Keratinocyte (primary cell): Measurements from ENCODE around the gene CCDC69. TPM values are rescaled to one million over a fixed set of nuclear protein-coding genes. Genes with fewer than 3 reads are reported as not detected.
A peak's percentile ranks its signal among the peaks of the same experiment; 100 is the strongest.

Experiments used
- DNase-seq: peaks from one replicate; pipeline ENCODE4 v3.0.0-alpha.2; 2011; ENCODE audit warnings: low read depth, missing footprints, low spot score
- FAIRE-seq: peaks from 2 replicates; lab custom pipeline; 2011; peaks lifted over from hg19 to GRCh38; lab: Jason Lieb, UNC
- H2AFZ ChIP-seq: 2 replicates; pipeline ENCODE4 v1.6.0; 2012; ENCODE audit warnings: low read length, control low read depth, inconsistent platforms; ENCODE audit not compliant: control insufficient read depth
- H3K27ac ChIP-seq: 2 replicates; pipeline ENCODE4 v1.5.1; 2011; ENCODE audit warnings: low read length; ENCODE audit not compliant: control insufficient read depth, insufficient read depth
- H3K27me3 ChIP-seq: 3 replicates; pipeline ENCODE4 v1.6.0; 2011; ENCODE audit warnings: low read length; ENCODE audit not compliant: control insufficient read depth, insufficient read depth; ENCODE audit errors: extremely low read depth
- H3K36me3 ChIP-seq, 2 experiments: 2 replicates in 1 of 2; 3 replicates in 1 of 2; pipeline ENCODE4 v1.5.1; 2011; ENCODE audit warnings: low read length in 2 of 2, mild to moderate bottlenecking in 1 of 2; ENCODE audit not compliant: control insufficient read depth in 2 of 2, insufficient read depth in 2 of 2; ENCODE audit errors: extremely low read depth in 1 of 2
- H3K4me1 ChIP-seq: 3 replicates; pipeline ENCODE4 v1.5.1; 2011; ENCODE audit warnings: low read length; ENCODE audit not compliant: control insufficient read depth, insufficient read depth; ENCODE audit errors: extremely low read depth
- H3K4me2 ChIP-seq: 3 replicates; pipeline ENCODE4 v1.6.0; 2011; ENCODE audit warnings: low read depth, low read length; ENCODE audit not compliant: control insufficient read depth, insufficient read depth; ENCODE audit errors: extremely low read depth
- H3K4me3 ChIP-seq, 3 experiments: fragments of 200-600 bp in 1 of 3; sonication (generic) in 1 of 3; 2 replicates in 2 of 3; 3 replicates in 1 of 3; pipeline ENCODE4 v1.5.1; 2011 to 2016; ENCODE audit warnings: low read length in 3 of 3, mild to moderate bottlenecking in 3 of 3, control low read depth in 2 of 3, inconsistent platforms in 1 of 3, low read depth in 1 of 3, mixed read lengths in 1 of 3, mixed run types in 1 of 3, moderate library complexity in 1 of 3; ENCODE audit not compliant: control insufficient read depth in 2 of 3, insufficient read depth in 2 of 3; ENCODE audit errors: extremely low read depth in 1 of 3
- H3K79me2 ChIP-seq: 2 replicates; pipeline ENCODE4 v1.6.0; 2012; ENCODE audit warnings: low read length; ENCODE audit not compliant: control insufficient read depth, insufficient read depth
- H3K9ac ChIP-seq: 3 replicates; pipeline ENCODE4 v1.6.0; 2011; ENCODE audit warnings: low read length; ENCODE audit not compliant: control insufficient read depth, insufficient read depth; ENCODE audit errors: extremely low read depth
- H3K9me1 ChIP-seq: 3 replicates; pipeline ENCODE4 v1.6.0; 2011; ENCODE audit warnings: low read length; ENCODE audit not compliant: control insufficient read depth, insufficient read depth; ENCODE audit errors: extremely low read depth
- H3K9me3 ChIP-seq: 2 replicates; pipeline ENCODE4 v1.5.1; 2012; ENCODE audit warnings: low read depth, low read length; ENCODE audit not compliant: control insufficient read depth
- H4K20me1 ChIP-seq: 3 replicates; pipeline ENCODE4 v1.6.0; 2011; ENCODE audit warnings: low read length; ENCODE audit not compliant: control insufficient read depth, insufficient read depth; ENCODE audit errors: extremely low read depth
- EZH2 ChIP-seq: IDR thresholded peaks from one replicate; pipeline ENCODE4 v1.6.1; 2012; ENCODE audit warnings: inconsistent platforms, mild to moderate bottlenecking, low read length, moderate library complexity
- dilution Hi-C: fragments of 300-500 bp; cut with MboI; formaldehyde crosslinking; loops from one replicate; pipeline ENCODE4 v1.7.0; 2020; ENCODE audit warnings: low sequenced_read_pairs; ENCODE audit not compliant: extremely low pct_ligation_motif_present
- polyA plus RNA-seq, 5 experiments: library from polyadenylated mRNA; depleted of rRNA in 3 of 5; stranded (reverse) in 3 of 5; stranded (forward) in 1 of 5; unstranded in 1 of 5; fragments of >200 nt; gene quantifications; 1 replicate in 1 of 5; 2 replicates in 3 of 5; 3 replicates in 1 of 5; pipeline versions ENCODE4 v1.2.1 to v1.2.3, GENCODE V29; 2011 to 2012; ENCODE audit warnings: missing spikeins in 2 of 5, low read depth in 1 of 5, low replicate concordance in 1 of 5
- TF ChIP-seq, protein P1 (sequence below), 3 experiments: IDR thresholded peaks in 1 of 3; conservative IDR thresholded peaks in 1 of 3; optimal IDR thresholded peaks in 1 of 3; 2 replicates in 2 of 3; 3 replicates in 1 of 3; pipeline versions ENCODE3 to v1.5.1; 2011; ENCODE audit warnings: low read length in 3 of 3, mild to moderate bottlenecking in 3 of 3, moderate library complexity in 2 of 3, control low read depth in 1 of 3, inconsistent platforms in 1 of 3; ENCODE audit not compliant: insufficient read depth in 2 of 3; ENCODE audit errors: extremely low read depth in 1 of 3

CCDC69 gene
- polyA plus RNA-seq, 1 donor (not counting 4 experiments of a cell fraction or from before 2014, with no cell fraction given), result 4.1 TPM

DNA sequence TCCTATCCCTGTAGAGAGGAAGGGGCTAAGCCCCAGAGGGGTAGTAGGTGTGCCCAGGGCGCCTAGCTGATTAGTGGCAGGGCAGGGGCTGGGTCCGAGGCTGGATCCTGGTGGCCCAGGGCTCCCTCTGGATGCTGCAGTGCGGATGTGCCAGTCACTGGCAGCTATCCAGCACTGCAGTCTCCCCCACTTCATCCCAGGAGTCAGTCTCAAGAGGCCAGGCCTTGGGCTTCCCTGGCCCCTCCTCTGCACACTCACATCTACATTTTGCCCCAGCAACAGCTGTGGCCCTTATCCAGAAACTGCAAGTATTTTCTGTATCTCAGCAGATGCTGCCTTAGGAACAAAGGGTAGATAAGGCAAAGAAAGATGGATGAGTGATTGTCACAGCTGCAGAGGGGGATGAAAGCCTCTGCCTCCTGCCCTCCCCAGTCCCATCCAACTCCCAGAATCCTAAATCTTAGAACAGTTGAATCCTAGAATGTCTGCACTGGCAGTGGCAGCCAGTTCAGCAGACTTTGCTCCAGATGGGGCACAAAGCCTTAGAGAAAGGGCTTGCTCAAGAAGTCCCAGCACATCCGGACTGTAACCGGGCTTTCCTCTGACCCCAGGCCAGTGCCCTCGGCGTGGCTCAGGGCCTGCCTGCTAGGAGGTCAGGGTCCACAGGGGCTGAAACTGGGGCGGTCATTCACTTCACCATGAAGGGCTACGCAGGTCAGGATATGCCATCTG, 68.0 kb downstream of the CCDC69 start:
- Histone ChIP-seq H2AFZ (no peak overlapping the region), H3K27ac (no peak overlapping the region), H4K20me1 (no peaks in the 10 kb centered on the region), H3K27me3 (peaks cover 19% of the 10 kb centered on the region), H3K79me2 (peaks cover 6% of the 10 kb centered on the region), H3K9ac (no peak overlapping the region), H3K4me3 (no peak overlapping the region), H3K36me3 (no peaks in the 10 kb centered on the region), H3K9me3 (no peaks in the 10 kb centered on the region), H3K4me2 (peak overlapping the region; percentile 32), H3K9me1 (no peaks in the 10 kb centered on the region), H3K4me1 (peaks cover 19% of the 10 kb centered on the region)
- TF ChIP-seq EZH2, result no peak
- TF ChIP-seq, protein P1, sequence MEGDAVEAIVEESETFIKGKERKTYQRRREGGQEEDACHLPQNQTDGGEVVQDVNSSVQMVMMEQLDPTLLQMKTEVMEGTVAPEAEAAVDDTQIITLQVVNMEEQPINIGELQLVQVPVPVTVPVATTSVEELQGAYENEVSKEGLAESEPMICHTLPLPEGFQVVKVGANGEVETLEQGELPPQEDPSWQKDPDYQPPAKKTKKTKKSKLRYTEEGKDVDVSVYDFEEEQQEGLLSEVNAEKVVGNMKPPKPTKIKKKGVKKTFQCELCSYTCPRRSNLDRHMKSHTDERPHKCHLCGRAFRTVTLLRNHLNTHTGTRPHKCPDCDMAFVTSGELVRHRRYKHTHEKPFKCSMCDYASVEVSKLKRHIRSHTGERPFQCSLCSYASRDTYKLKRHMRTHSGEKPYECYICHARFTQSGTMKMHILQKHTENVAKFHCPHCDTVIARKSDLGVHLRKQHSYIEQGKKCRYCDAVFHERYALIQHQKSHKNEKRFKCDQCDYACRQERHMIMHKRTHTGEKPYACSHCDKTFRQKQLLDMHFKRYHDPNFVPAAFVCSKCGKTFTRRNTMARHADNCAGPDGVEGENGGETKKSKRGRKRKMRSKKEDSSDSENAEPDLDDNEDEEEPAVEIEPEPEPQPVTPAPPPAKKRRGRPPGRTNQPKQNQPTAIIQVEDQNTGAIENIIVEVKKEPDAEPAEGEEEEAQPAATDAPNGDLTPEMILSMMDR (optimal IDR thresholded peaks at IDR 0.05 in 1 of 3, IDR thresholded peaks at IDR 0.05 in 1 of 3, conservative IDR thresholded peaks at IDR 0.05 in 1 of 3; ENCODE audit: extremely low read depth in 1 of 3, insufficient read depth in 2 of 3, low read length in 3 of 3), result no peak
- no peak for FAIRE-seq
- dilution Hi-C loops, result no loop called here
- no peak for DNase-seq

- FAIRE-seq, result no peak
- no peak for DNase-seq
- Histone ChIP-seq H3K27me3 (peaks cover 19% of the 10 kb centered on the region), H3K79me2 (peaks cover 6% of the 10 kb centered on the region), H2AFZ (peak overlapping the region; percentile 35), H3K4me3 (no peak overlapping the region), H4K20me1 (no peaks in the 10 kb centered on the region), H3K4me1 (peaks cover 19% of the 10 kb centered on the region), H3K9me1 (no peaks in the 10 kb centered on the region), H3K27ac (no peak overlapping the region), H3K9ac (no peak overlapping the region), H3K36me3 (no peaks in the 10 kb centered on the region), H3K9me3 (no peaks in the 10 kb centered on the region), H3K4me2 (peak overlapping the region; percentile 32)
- no peak for TF ChIP-seq EZH2
- dilution Hi-C loops, result no loop called here
These were observed 68.7 kb downstream of the CCDC69 start for GRCh38 chr5:151154931-151155774.
